Measurements from ENCODE around the gene USP36.

DNA sequence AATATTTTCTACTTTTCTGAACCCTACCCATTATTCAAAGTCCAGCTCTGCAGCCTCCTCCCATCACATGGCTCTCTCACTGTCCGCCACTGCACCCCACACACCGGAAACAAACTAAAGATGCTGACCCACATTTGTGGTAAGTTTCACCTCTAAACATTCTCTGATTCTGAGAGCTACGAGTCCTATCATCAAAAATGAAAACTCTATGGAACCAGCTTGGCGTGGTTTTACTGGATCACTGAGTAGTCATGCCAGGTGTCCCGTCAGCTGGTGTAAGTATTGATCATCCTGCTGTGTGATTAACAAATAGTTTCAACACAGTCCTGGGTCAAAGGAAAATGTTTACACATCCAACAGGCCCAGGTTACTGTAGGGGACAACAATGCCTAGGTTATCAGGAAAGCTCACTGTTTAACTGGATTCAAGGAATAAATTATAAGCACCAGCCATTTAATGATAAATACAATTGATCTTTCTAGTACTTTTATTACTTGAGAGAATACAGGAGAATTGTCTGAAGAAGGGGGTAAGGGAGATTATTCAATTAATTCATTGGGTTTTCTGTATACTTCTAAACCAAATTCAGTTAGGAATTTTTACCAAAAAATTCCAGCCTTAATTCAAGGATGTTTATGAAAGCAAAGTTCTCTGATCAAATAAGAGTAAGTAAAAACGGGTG, 92.4 kb downstream of the USP36 start:
- no peak for TF ChIP-seq POLR2A (IDR thresholded peaks at IDR 0.05)
- TF ChIP-seq, protein P1, sequence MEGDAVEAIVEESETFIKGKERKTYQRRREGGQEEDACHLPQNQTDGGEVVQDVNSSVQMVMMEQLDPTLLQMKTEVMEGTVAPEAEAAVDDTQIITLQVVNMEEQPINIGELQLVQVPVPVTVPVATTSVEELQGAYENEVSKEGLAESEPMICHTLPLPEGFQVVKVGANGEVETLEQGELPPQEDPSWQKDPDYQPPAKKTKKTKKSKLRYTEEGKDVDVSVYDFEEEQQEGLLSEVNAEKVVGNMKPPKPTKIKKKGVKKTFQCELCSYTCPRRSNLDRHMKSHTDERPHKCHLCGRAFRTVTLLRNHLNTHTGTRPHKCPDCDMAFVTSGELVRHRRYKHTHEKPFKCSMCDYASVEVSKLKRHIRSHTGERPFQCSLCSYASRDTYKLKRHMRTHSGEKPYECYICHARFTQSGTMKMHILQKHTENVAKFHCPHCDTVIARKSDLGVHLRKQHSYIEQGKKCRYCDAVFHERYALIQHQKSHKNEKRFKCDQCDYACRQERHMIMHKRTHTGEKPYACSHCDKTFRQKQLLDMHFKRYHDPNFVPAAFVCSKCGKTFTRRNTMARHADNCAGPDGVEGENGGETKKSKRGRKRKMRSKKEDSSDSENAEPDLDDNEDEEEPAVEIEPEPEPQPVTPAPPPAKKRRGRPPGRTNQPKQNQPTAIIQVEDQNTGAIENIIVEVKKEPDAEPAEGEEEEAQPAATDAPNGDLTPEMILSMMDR (IDR thresholded peaks at IDR 0.05), result no peak
- TF ChIP-seq POLR2AphosphoS5 (IDR thresholded peaks at IDR 0.05), result no peak
- TF ChIP-seq EP300 (IDR thresholded peaks at IDR 0.05; ENCODE audit: low read depth), result no peak
